GM12878 (cell line): Measurements from ENCODE around the gene ADAT3. TPM values are rescaled to one million over a fixed set of nuclear protein-coding genes. Genes with fewer than 3 reads are reported as not detected.
A peak's percentile ranks its signal among the peaks of the same experiment; 100 is the strongest.

Experiments
- ATAC-seq: fragments of 200-7000 bp; cut with Tn5 transposase; 3 replicates; pipeline ENCODE4 v1.9.1; 2020; ENCODE audit warnings: mild to moderate bottlenecking, moderate library complexity
- BruUV-seq: library from RNA; stranded (reverse); fragments of 400-500 nt; replicated peaks from 2 replicates; lab custom pipeline; 2021; lab: Mats Ljungman, UMichigan
- CTCF ChIA-PET: fragments of 300-600 bp; sonication (Branson Sonifier 250); formaldehyde crosslinking; extraction: SDS; loops from one replicate; lab custom pipeline; 2021; ENCODE audit warnings: inconsistent platforms; lab: Yijun Ruan, JAX
- POLR2A ChIA-PET: fragments of 350-600 bp; formaldehyde crosslinking; extraction: SDS; loops from one replicate; lab custom pipeline; 2021; ENCODE audit warnings: inconsistent platforms; lab: Charles Lee
- RAD21 ChIA-PET: fragments of 300-600 bp; sonication (Branson Sonifier 250); formaldehyde crosslinking; loops from one replicate; lab custom pipeline; 2023; ENCODE audit warnings: antibody characterized with exemption; ENCODE audit not compliant: unreplicated experiment; lab: Charles Lee
- SMC1A ChIA-PET: fragments of 300-600 bp; sonication (Branson Sonifier 250); formaldehyde crosslinking; loops from one replicate; lab custom pipeline; 2023; ENCODE audit not compliant: unreplicated experiment, uncharacterized antibody; lab: Charles Lee
- DNase-seq: peaks from one replicate; pipeline ENCODE4 v3.0.0-alpha.2; 2011; ENCODE audit warnings: low read depth, low spot score
- FAIRE-seq: peaks from 3 replicates; lab custom pipeline; 2011; peaks lifted over from hg19 to GRCh38; lab: Jason Lieb, UNC
- H2AFZ ChIP-seq: 2 replicates; pipeline ENCODE4 v1.6.0; 2011; ENCODE audit warnings: low read depth, low read length, control low read depth; ENCODE audit not compliant: control insufficient read depth
- H3K27ac ChIP-seq: 2 replicates; pipeline ENCODE4 v1.5.1; 2011; ENCODE audit warnings: control low read depth; ENCODE audit not compliant: control insufficient read depth, insufficient read depth
- H3K27me3 ChIP-seq, 2 experiments: replicated peaks in 1 of 2; 2 replicates each; pipeline versions ENCODE4 v1.6.0 to v1.6.1; 2011; ENCODE audit warnings: low read length in 1 of 2; ENCODE audit not compliant: control insufficient read depth in 2 of 2, insufficient read depth in 2 of 2
- H3K36me3 ChIP-seq, 2 experiments: 2 replicates each; pipeline ENCODE4 v1.5.1; 2011; ENCODE audit warnings: low read length in 1 of 2; ENCODE audit not compliant: control insufficient read depth in 2 of 2, insufficient read depth in 2 of 2
- H3K4me1 ChIP-seq: 2 replicates; pipeline ENCODE4 v1.6.1; 2011; ENCODE audit warnings: mild to moderate bottlenecking, low read length, moderate library complexity, mixed read lengths; ENCODE audit not compliant: control insufficient read depth, insufficient read depth
- H3K4me2 ChIP-seq: 2 replicates; pipeline ENCODE4 v1.6.0; 2011; ENCODE audit warnings: control low read depth; ENCODE audit not compliant: control insufficient read depth, insufficient read depth
- H3K4me3 ChIP-seq: fragments of 200-600 bp; sonication (generic); 2 replicates; pipeline ENCODE4 v1.5.1; 2016
- H3K79me2 ChIP-seq: 2 replicates; pipeline ENCODE4 v1.6.0; 2011; ENCODE audit warnings: low read length; ENCODE audit not compliant: control insufficient read depth, insufficient read depth
- H3K9ac ChIP-seq: 2 replicates; pipeline ENCODE4 v1.8.0; 2011; ENCODE audit warnings: low read length, control low read depth, mixed read lengths; ENCODE audit not compliant: control insufficient read depth, insufficient read depth
- H3K9me3 ChIP-seq: replicated peaks from 3 replicates; pipeline ENCODE4 v1.5.1; 2011; ENCODE audit warnings: mild to moderate bottlenecking, low read length; ENCODE audit not compliant: control insufficient read depth, insufficient read depth
- H4K20me1 ChIP-seq: 2 replicates; pipeline ENCODE4 v1.6.0; 2011; ENCODE audit not compliant: control insufficient read depth, insufficient read depth
- BHLHE40 ChIP-seq, 2 experiments: fragments of 450-650 bp in 1 of 2; IDR thresholded peaks; 2 replicates each; pipeline ENCODE4 v1.6.1; 2011 to 2017; ENCODE audit warnings: low read depth in 2 of 2, borderline replicate concordance in 1 of 2, improper control_type of control experiment in 1 of 2, low read length in 1 of 2, mild to moderate bottlenecking in 1 of 2
- NBN ChIP-seq: fragments of 450-650 bp; IDR thresholded peaks from 2 replicates; pipeline ENCODE4 v1.6.1; 2016
- NFXL1 ChIP-seq: fragments of 450-650 bp; IDR thresholded peaks from 2 replicates; pipeline ENCODE4 v1.6.1; 2017; ENCODE audit warnings: antibody characterized with exemption, mild to moderate bottlenecking, borderline replicate concordance
- SIN3A ChIP-seq: IDR thresholded peaks from 2 replicates; pipeline ENCODE4 v1.6.1; 2012; ENCODE audit warnings: low read depth, low read length, improper control_type of control experiment
- SP1 ChIP-seq: IDR thresholded peaks from one replicate; pipeline ENCODE4 v1.6.1; 2011; ENCODE audit warnings: low read depth, low read length
- YY1 ChIP-seq: IDR thresholded peaks from 2 replicates; pipeline ENCODE4 v1.6.1; 2011; ENCODE audit warnings: low read depth, mild to moderate bottlenecking, low read length
- ZNF384 ChIP-seq: IDR thresholded peaks from 2 replicates; pipeline ENCODE4 v1.6.1; 2012; ENCODE audit warnings: low read depth, mild to moderate bottlenecking, low read length, improper control_type of control experiment, borderline replicate concordance
- WGBS: methylation state at CpG from one replicate; pipeline ENCODE4 v1.1.6; 2016; ENCODE audit warnings: low lambda C conversion rate; ENCODE audit not compliant: insufficient replicate concordance, insufficient coverage; ENCODE audit errors: missing lambda C conversion rate; 5-methylcytosine and 5-hydroxymethylcytosine counted together
- in situ Hi-C: fragments of 300-500 bp; cut with MboI; formaldehyde crosslinking; loops from 9 replicates; pipeline ENCODE4 v1.14.3; 2018; ENCODE audit warnings: mixed read lengths
- intact Hi-C: fragments of 100-400 bp; cut with micrococcal nuclease; formaldehyde crosslinking; loops from one replicate; pipeline ENCODE4 v1.14.2; 2022; ENCODE audit not compliant: unreplicated experiment
- polyA plus RNA-seq, 11 experiments: library from polyadenylated mRNA; depleted of rRNA in 4 of 11; unstranded in 6 of 11; stranded (reverse) in 5 of 11; fragments of >200 nt; fragmentation: Nextera tagmentation in 4 of 11; fragmentation: Illumina TruSeq in 1 of 11; extraction: Ambion mirVana in 4 of 11; extraction: Trizol in 1 of 11; gene quantifications; 1 replicate in 1 of 11; 2 replicates in 10 of 11; pipeline versions ENCODE4 v1.2.1 to v1.2.3, GENCODE V29; 2011 to 2016; ENCODE audit warnings: inconsistent platforms in 2 of 11, missing spikeins in 2 of 11, low read depth in 1 of 11
- total RNA-seq, 4 experiments: library from RNA; depleted of rRNA in 3 of 4; stranded (reverse); fragments of >200 nt in 3 of 4; fragmentation: Illumina TruSeq in 1 of 4; extraction: Trizol in 1 of 4; gene quantifications; 2 replicates each; pipeline versions ENCODE4 v1.2.1 to v1.2.3, GENCODE V29; 2013 to 2021
- TF ChIP-seq, protein P1 (sequence below): IDR thresholded peaks from 2 replicates; pipeline ENCODE4 v1.6.1; 2011; ENCODE audit warnings: low read depth, low read length, improper control_type of control experiment, borderline replicate concordance
- TF ChIP-seq, protein P2 (sequence below): fragments of 450-650 bp; IDR thresholded peaks from 2 replicates; pipeline ENCODE4 v1.6.1; 2017; ENCODE audit warnings: mild to moderate bottlenecking, low read depth, inconsistent platforms; ENCODE audit not compliant: poor library complexity, severe bottlenecking
- TF ChIP-seq, protein P3 (sequence below): fragments of 450-650 bp; IDR thresholded peaks from 2 replicates; pipeline ENCODE4 v1.6.1; 2016; ENCODE audit warnings: mild to moderate bottlenecking

The ADAT3 gene
- total and polyA plus RNA-seq, 10 of the 15 experiments (the other 5 are each of a cell fraction or from before 2014, with no cell fraction given) = 0.27 to 11.8 (median 7.7) TPM; not detected in 3

GRCh38 chr19:1884291-1884718 lies 20.9 kb upstream of the ADAT3 start:
- BruUV-seq = no TSS peak
- H3K79me2 ChIP-seq = peaks cover 34% of the 10 kb centered on the region
- no peaks in the 10 kb centered on the region for H3K27me3 ChIP-seq
- TF ChIP-seq NFXL1 (no peak), YY1 (no peak), NBN (no peak), SIN3A (no peak), SP1 (no peak), ZNF384 (no peak), BHLHE40 (IDR thresholded peaks at IDR 0.05; ENCODE audit: borderline replicate concordance in 1 of 2, low read depth in 2 of 2, low read length in 1 of 2) (peak in 1 of 2 experiments; percentile 5; a peak in 1 of 4 replicates)
- TF ChIP-seq, protein P1, sequence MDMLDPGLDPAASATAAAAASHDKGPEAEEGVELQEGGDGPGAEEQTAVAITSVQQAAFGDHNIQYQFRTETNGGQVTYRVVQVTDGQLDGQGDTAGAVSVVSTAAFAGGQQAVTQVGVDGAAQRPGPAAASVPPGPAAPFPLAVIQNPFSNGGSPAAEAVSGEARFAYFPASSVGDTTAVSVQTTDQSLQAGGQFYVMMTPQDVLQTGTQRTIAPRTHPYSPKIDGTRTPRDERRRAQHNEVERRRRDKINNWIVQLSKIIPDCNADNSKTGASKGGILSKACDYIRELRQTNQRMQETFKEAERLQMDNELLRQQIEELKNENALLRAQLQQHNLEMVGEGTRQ = no peak
- TF ChIP-seq, protein P2, sequence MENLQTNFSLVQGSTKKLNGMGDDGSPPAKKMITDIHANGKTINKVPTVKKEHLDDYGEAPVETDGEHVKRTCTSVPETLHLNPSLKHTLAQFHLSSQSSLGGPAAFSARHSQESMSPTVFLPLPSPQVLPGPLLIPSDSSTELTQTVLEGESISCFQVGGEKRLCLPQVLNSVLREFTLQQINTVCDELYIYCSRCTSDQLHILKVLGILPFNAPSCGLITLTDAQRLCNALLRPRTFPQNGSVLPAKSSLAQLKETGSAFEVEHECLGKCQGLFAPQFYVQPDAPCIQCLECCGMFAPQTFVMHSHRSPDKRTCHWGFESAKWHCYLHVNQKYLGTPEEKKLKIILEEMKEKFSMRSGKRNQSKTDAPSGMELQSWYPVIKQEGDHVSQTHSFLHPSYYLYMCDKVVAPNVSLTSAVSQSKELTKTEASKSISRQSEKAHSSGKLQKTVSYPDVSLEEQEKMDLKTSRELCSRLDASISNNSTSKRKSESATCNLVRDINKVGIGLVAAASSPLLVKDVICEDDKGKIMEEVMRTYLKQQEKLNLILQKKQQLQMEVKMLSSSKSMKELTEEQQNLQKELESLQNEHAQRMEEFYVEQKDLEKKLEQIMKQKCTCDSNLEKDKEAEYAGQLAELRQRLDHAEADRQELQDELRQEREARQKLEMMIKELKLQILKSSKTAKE = no peak
- TF ChIP-seq, protein P3, sequence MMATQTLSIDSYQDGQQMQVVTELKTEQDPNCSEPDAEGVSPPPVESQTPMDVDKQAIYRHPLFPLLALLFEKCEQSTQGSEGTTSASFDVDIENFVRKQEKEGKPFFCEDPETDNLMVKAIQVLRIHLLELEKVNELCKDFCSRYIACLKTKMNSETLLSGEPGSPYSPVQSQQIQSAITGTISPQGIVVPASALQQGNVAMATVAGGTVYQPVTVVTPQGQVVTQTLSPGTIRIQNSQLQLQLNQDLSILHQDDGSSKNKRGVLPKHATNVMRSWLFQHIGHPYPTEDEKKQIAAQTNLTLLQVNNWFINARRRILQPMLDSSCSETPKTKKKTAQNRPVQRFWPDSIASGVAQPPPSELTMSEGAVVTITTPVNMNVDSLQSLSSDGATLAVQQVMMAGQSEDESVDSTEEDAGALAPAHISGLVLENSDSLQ = 0 out of 2 replicates have a peak, but pooled peaks have one; percentile 16
- TF ChIP-seq, all 136 proteins: peak for 2
- DNase-seq (no peak), ATAC-seq (peak; percentile 51), FAIRE-seq (no peak)
- peak overlapping the region; percentile 82 for H3K27ac ChIP-seq
- intact Hi-C loops = no loop called here
- 0% methylated on average over 10 of the region's 11 CpGs for WGBS
- no peak overlapping the region for H2AFZ ChIP-seq
- H3K36me3 ChIP-seq = peaks cover 0 to 6% of the 10 kb centered on the region in 2 experiments; a peak in 2 of 4 replicates
- H3K4me2 ChIP-seq = peak overlapping the region; percentile 86
- POLR2A ChIA-PET = interaction anchor here (0.8 to 2.7 kb wide), 4 partner anchors 9 to 22 kb away, joined by 3 to 9 read pairs (median 4); no protein-coding TSS in a partner anchor
- RAD21 ChIA-PET = interaction anchor here (0.5 to 1.5 kb wide), 2 partner anchors 11 to 20 kb away, joined by 4 to 7 read pairs; no protein-coding TSS in a partner anchor
- peaks cover 21% of the 10 kb centered on the region for H3K4me1 ChIP-seq
- in situ Hi-C loops = no loop called here
- SMC1A ChIA-PET = interaction anchor here (2.0 kb wide), 1 partner anchor 20 kb away, joined by 6 read pairs; no protein-coding TSS in a partner anchor
- H3K9ac ChIP-seq = peak overlapping the region; percentile 96
- H4K20me1 ChIP-seq = peaks cover 9% of the 10 kb centered on the region; the same call in 1 of the 2 replicates
- CTCF ChIA-PET = interaction anchor here (2.3 to 2.4 kb wide), 2 partner anchors 13 to 20 kb away, joined by 5 to 7 read pairs; no protein-coding TSS in a partner anchor
- H3K4me3 ChIP-seq = peak overlapping the region; percentile 99
- no peaks in the 10 kb centered on the region for H3K9me3 ChIP-seq
